NOMO-1 treated with dmso at 0.1 percent for 144 hours (cell line): ENCODE measurements around the gene CXXC5.

Experiments used
- DNase-seq: peaks from one replicate; lab custom pipeline; 2025; ENCODE audit not compliant: unreplicated experiment; lab: John Stamatoyannopoulos, UW

The CXXC5 gene

GRCh38 chr5:139650689-139651042, 2.5 kb downstream of the CXXC5 start:
- DNase-seq = no peak

- no peak for DNase-seq
Measured at GRCh38 chr5:139651043-139651834, 3.1 kb downstream of the CXXC5 start.

- DNase-seq = peak; percentile 32
Measured at GRCh38 chr5:139651853-139652787, 4.0 kb downstream of the CXXC5 start.

GRCh38 chr5:139652788-139653241, 4.7 kb downstream of the CXXC5 start:
- DNase-seq = no peak

- no peak for DNase-seq
Measured at GRCh38 chr5:139653616-139654015, 5.5 kb downstream of the CXXC5 start.

- no peak for DNase-seq
Measured at GRCh38 chr5:139654464-139654863, 6.3 kb downstream of the CXXC5 start.

GRCh38 chr5:139654871-139655491, 6.8 kb downstream of the CXXC5 start:
- no peak for DNase-seq

- no peak for DNase-seq
Measured at GRCh38 chr5:139655727-139656271, 7.7 kb downstream of the CXXC5 start.

GRCh38 chr5:139657363-139658321, 9.5 kb downstream of the CXXC5 start:
- DNase-seq = no peak

- no peak for DNase-seq
Measured at GRCh38 chr5:139658501-139658927, 10.4 kb downstream of the CXXC5 start.

GRCh38 chr5:139658928-139659667, 10.9 kb downstream of the CXXC5 start:
- DNase-seq = no peak

- no peak for DNase-seq
Measured at GRCh38 chr5:139659695-139660101, 11.5 kb downstream of the CXXC5 start.

- DNase-seq = no peak
Measured at GRCh38 chr5:139660105-139660922, 12.2 kb downstream of the CXXC5 start.

- DNase-seq = peak; percentile 93
Measured at GRCh38 chr5:139660923-139661814, 13.0 kb downstream of the CXXC5 start.

GRCh38 chr5:139662617-139663016, 14.5 kb downstream of the CXXC5 start:
- no peak for DNase-seq

- no peak for DNase-seq
Measured at GRCh38 chr5:139663207-139664085, 15.3 kb downstream of the CXXC5 start.
